K562 (cell line): ENCODE results near the gene CSNK1D. TPM values are rescaled to one million over a fixed set of nuclear protein-coding genes. Genes with fewer than 3 reads are reported as not detected.

ENCODE experiments used
- ATAC-seq: fragments of 200-7000 bp; cut with Tn5 transposase; 3 replicates; pipeline ENCODE4 v1.9.1; 2020; ENCODE audit warnings: moderate library complexity
- BruUV-seq: library from RNA; stranded (reverse); fragments of 400-500 nt; replicated peaks from 2 replicates; lab custom pipeline; 2021; lab: Mats Ljungman, UMichigan
- CTCF ChIA-PET: fragments of 300-600 bp; formaldehyde crosslinking; extraction: SDS; loops from one replicate; lab custom pipeline; 2021; ENCODE audit warnings: low intra/inter-chr PET ratio; lab: Yijun Ruan, JAX
- POLR2A ChIA-PET: fragments of 300-600, 350-650 bp; sonication (Branson Sonifier 250); formaldehyde crosslinking; extraction: SDS; loops from one replicate; lab custom pipeline; 2021; ENCODE audit warnings: antibody characterized with exemption, inconsistent platforms; lab: Yijun Ruan, JAX
- DNase-seq, 4 experiments: peaks; one replicate each; pipeline versions ENCODE4 v3.0.0 to v3.0.0-alpha.2; 2011 to 2018; ENCODE audit warnings: low spot score in 3 of 4, mixed read lengths in 3 of 4; ENCODE audit errors: extremely low read depth in 1 of 4
- FAIRE-seq: peaks from 2 replicates; lab custom pipeline; 2011; peaks lifted over from hg19 to GRCh38; lab: Jason Lieb, UNC
- H2AFZ ChIP-seq: 2 replicates; pipeline ENCODE4 v1.6.0; 2011; ENCODE audit warnings: low read depth, low read length, control low read depth, inconsistent platforms
- H3K27ac ChIP-seq: fragments of 200-600 bp; 3 replicates; pipeline ENCODE4 v1.8.0; 2011; ENCODE audit warnings: low read depth, mild to moderate bottlenecking, control low read depth, inconsistent platforms, low read length, moderate library complexity, mixed read lengths; ENCODE audit errors: extremely low read depth
- H3K27me3 ChIP-seq, 2 experiments: fragments of 300-600 bp in 1 of 2; 2 replicates in 1 of 2; 3 replicates in 1 of 2; pipeline versions ENCODE4 v1.6.0 to v1.8.0; 2011; ENCODE audit warnings: inconsistent platforms in 2 of 2, low read length in 2 of 2, mild to moderate bottlenecking in 1 of 2, mixed read lengths in 1 of 2, moderate library complexity in 1 of 2; ENCODE audit not compliant: control insufficient read depth in 2 of 2, insufficient read depth in 2 of 2
- H3K36me3 ChIP-seq: fragments of 300-600 bp; 3 replicates; pipeline ENCODE4 v1.8.0; 2011; ENCODE audit warnings: mild to moderate bottlenecking, low read length, inconsistent platforms; ENCODE audit not compliant: control insufficient read depth, insufficient read depth
- H3K4me1 ChIP-seq, 2 experiments: fragments of 200-600 bp in 1 of 2; replicated peaks in 1 of 2; 2 replicates in 1 of 2; 3 replicates in 1 of 2; pipeline versions ENCODE4 v1.5.1 to v1.8.0; 2011; ENCODE audit warnings: inconsistent platforms in 2 of 2, low read length in 2 of 2, mild to moderate bottlenecking in 1 of 2, mixed read lengths in 1 of 2, moderate library complexity in 1 of 2; ENCODE audit not compliant: control insufficient read depth in 2 of 2, insufficient read depth in 2 of 2
- H3K4me2 ChIP-seq: 2 replicates; pipeline ENCODE4 v1.6.1; 2011; ENCODE audit warnings: low read length, control low read depth, inconsistent platforms, mixed read lengths; ENCODE audit not compliant: insufficient read depth
- H3K4me3 ChIP-seq: fragments of 200-600 bp; sonication (generic), shearing (Covaris generic); 2 replicates; pipeline ENCODE4 v1.5.1; 2016; ENCODE audit warnings: control low read depth, inconsistent platforms
- H3K79me2 ChIP-seq: fragments of 200-600 bp; 3 replicates; pipeline ENCODE4 v1.8.0; 2011; ENCODE audit warnings: low read length, inconsistent platforms; ENCODE audit not compliant: control insufficient read depth, insufficient read depth
- H3K9ac ChIP-seq, 2 experiments: 2 replicates each; pipeline versions ENCODE4 v1.6.0 to v1.6.1; 2011; ENCODE audit warnings: low read depth in 2 of 2, low read length in 2 of 2, control low read depth in 1 of 2, inconsistent platforms in 1 of 2, mild to moderate bottlenecking in 1 of 2, mixed read lengths in 1 of 2; ENCODE audit not compliant: insufficient read depth in 1 of 2
- H3K9me1 ChIP-seq: one replicate; pipeline ENCODE4 v1.6.0; 2011; ENCODE audit warnings: inconsistent platforms, mild to moderate bottlenecking, low read length, moderate library complexity; ENCODE audit not compliant: control insufficient read depth, insufficient read depth
- H3K9me3 ChIP-seq: replicated peaks from 2 replicates; pipeline ENCODE4 v1.5.1; 2011; ENCODE audit warnings: low read depth, low read length, inconsistent platforms; ENCODE audit not compliant: control insufficient read depth, insufficient read depth
- H4K20me1 ChIP-seq: replicated peaks from 2 replicates; pipeline ENCODE4 v1.6.1; 2011; ENCODE audit warnings: low read length, inconsistent platforms, mixed read lengths; ENCODE audit not compliant: control insufficient read depth, insufficient read depth
- CBX8 ChIP-seq: fragments of 200-600 bp; sonication (generic); IDR thresholded peaks from 2 replicates; pipeline ENCODE4 v1.6.1; 2012; ENCODE audit warnings: borderline replicate concordance, mixed run types, low read depth, mild to moderate bottlenecking, moderate library complexity, mixed read lengths, low read length, control low read depth, inconsistent platforms; ENCODE audit not compliant: poor library complexity, severe bottlenecking; ENCODE audit errors: extremely low read depth
- CSDE1 ChIP-seq, 2 experiments: fragments of 450-650 bp; IDR thresholded peaks; 2 replicates each; pipeline ENCODE4 v1.6.1; 2016; ENCODE audit warnings: mild to moderate bottlenecking in 1 of 2
- ESRRA ChIP-seq: fragments of 450-650 bp; IDR thresholded peaks from 2 replicates; pipeline ENCODE4 v1.6.1; 2014; ENCODE audit warnings: low read depth, mild to moderate bottlenecking, moderate library complexity, borderline replicate concordance
- ETS2 ChIP-seq: IDR thresholded peaks from 2 replicates; pipeline ENCODE4 v1.6.1; 2016; ENCODE audit warnings: borderline replicate concordance, missing genetic modification characterization, mild to moderate bottlenecking, moderate library complexity, missing compliant biosample characterization; ENCODE audit not compliant: poor library complexity, severe bottlenecking
- ETV1 ChIP-seq: fragments of 450-650 bp; conservative IDR thresholded peaks from 2 replicates; pipeline ENCODE4 v1.6.1; 2016; ENCODE audit warnings: missing genetic modification characterization, control low read depth, low read depth, missing compliant biosample characterization
- GATAD2A ChIP-seq: fragments of 450-650 bp; IDR thresholded peaks from 2 replicates; pipeline ENCODE4 v1.6.1; 2017
- IRF1 ChIP-seq: sonication (generic); formaldehyde crosslinking; IDR thresholded peaks from 2 replicates; pipeline ENCODE4 v1.8.0; 2022; ENCODE audit warnings: missing genetic modification reagents, mild to moderate bottlenecking, borderline replicate concordance
- SRSF1 ChIP-seq: fragments of 200-400 bp; formaldehyde crosslinking; IDR thresholded peaks from 2 replicates; pipeline ENCODE4 v1.6.1; 2017; ENCODE audit warnings: mild to moderate bottlenecking, low read depth, low read length, moderate library complexity
- TBP ChIP-seq: optimal IDR thresholded peaks from 2 replicates; pipeline ENCODE3; 2011; ENCODE audit warnings: low read depth, low read length, improper control_type of control experiment
- TOE1 ChIP-seq, 2 experiments: fragments of 450-650 bp in 1 of 2; sonication (generic) in 1 of 2; formaldehyde crosslinking in 1 of 2; IDR thresholded peaks; 2 replicates each; pipeline versions ENCODE4 v1.7.1 to v1.8.0; 2016 to 2022; ENCODE audit warnings: borderline replicate concordance in 2 of 2, mild to moderate bottlenecking in 2 of 2, antibody characterized with exemption in 1 of 2, inconsistent platforms in 1 of 2, low read depth in 1 of 2, missing genetic modification reagents in 1 of 2, moderate library complexity in 1 of 2
- ZBTB17 ChIP-seq: fragments of 450-650 bp; formaldehyde crosslinking; IDR thresholded peaks from 2 replicates; pipeline ENCODE4 v1.4.0; 2020; ENCODE audit warnings: mild to moderate bottlenecking
- ZNF174 ChIP-seq: fragments of 250-450 bp; sonication (Bioruptor Pico); IDR thresholded peaks from 2 replicates; pipeline ENCODE4 v1.4.0; 2020; ENCODE audit warnings: mild to moderate bottlenecking
- ZNF398 ChIP-seq: fragments of 250-450 bp; sonication (Bioruptor Pico); IDR thresholded peaks from 2 replicates; pipeline ENCODE4 v1.8.0; 2021; ENCODE audit warnings: moderate library complexity, mild to moderate bottlenecking, inconsistent platforms
- WGBS: fragments of 100-300 bp; shearing (Covaris generic); methylation state at CpG from one replicate; pipeline ENCODE4 v1.1.6; 2016; ENCODE audit warnings: low coverage, mixed read lengths; ENCODE audit not compliant: insufficient coverage; ENCODE audit errors: missing lambda C conversion rate; 5-methylcytosine and 5-hydroxymethylcytosine counted together
- in situ Hi-C: fragments of 300-500 bp; cut with MboI; formaldehyde crosslinking; loops from 4 replicates; pipeline ENCODE4 v1.15.0; 2018; ENCODE audit warnings: inconsistent platforms, mixed read lengths
- intact Hi-C: fragments of 100-400 bp; cut with micrococcal nuclease; formaldehyde crosslinking; loops from 2 replicates; pipeline ENCODE4 v1.14.2; 2022
- polyA plus RNA-seq, 8 experiments: library from polyadenylated mRNA; depleted of rRNA in 4 of 8; stranded (reverse) in 5 of 8; unstranded in 3 of 8; fragments of >200 nt; fragmentation: Nextera tagmentation in 2 of 8; fragmentation: Illumina TruSeq in 1 of 8; extraction: Ambion mirVana in 2 of 8; extraction: Trizol in 1 of 8; gene quantifications; 2 replicates each; pipeline versions ENCODE4 v1.2.1 to v1.2.3, GENCODE V29; 2011 to 2014; ENCODE audit warnings: inconsistent platforms in 1 of 8, missing spikeins in 1 of 8
- total RNA-seq, 7 experiments: library from RNA; depleted of rRNA in 6 of 7; stranded (reverse); fragments of >200 nt in 6 of 7; fragmentation: Illumina TruSeq in 2 of 7; extraction: Trizol in 2 of 7; gene quantifications; 2 replicates each; pipeline versions ENCODE4 v1.2.1 to v1.2.3, GENCODE V29; 2011 to 2021; ENCODE audit warnings: low replicate concordance in 1 of 7
- TF ChIP-seq, protein P1 (sequence below): fragments of 450-650 bp; formaldehyde crosslinking; IDR thresholded peaks from 2 replicates; pipeline ENCODE4 v1.4.0; 2020; ENCODE audit warnings: mild to moderate bottlenecking, moderate library complexity

The CSNK1D gene
- total and polyA plus RNA-seq, 9 of the 15 experiments (the other 6 are each of a cell fraction or from before 2014, with no cell fraction given) = 6.5 to 133 (median 41.3) TPM

- BruUV-seq = no TSS peak
- Histone ChIP-seq H3K4me1 (peaks cover 63 to 77% of the 10 kb centered on the region in 2 experiments), H3K36me3 (no peaks in the 10 kb centered on the region; the same call in 2 of the 3 replicates), H3K79me2 (peaks cover 13% of the 10 kb centered on the region; the same call in 2 of the 3 replicates), H3K9me1 (no peaks in the 10 kb centered on the region), H3K9ac (peak overlapping the region; percentile 48 to 89), H3K4me3 (peak overlapping the region; percentile 26; the same call in 1 of the 2 replicates), H2AFZ (peak overlapping the region; percentile 96), H3K9me3 (no peaks in the 10 kb centered on the region), H4K20me1 (no peaks in the 10 kb centered on the region), H3K4me2 (peak overlapping the region; percentile 79), H3K27me3 (no peaks in the 10 kb centered on the region), H3K27ac (peak overlapping the region; percentile 67)
- intact Hi-C loops (no loop called here), in situ Hi-C loops (no loop called here)
- peak; percentile 75 to 88 (median 81) for DNase-seq
- 18% methylated on average over 36 of the region's 36 CpGs for WGBS
- peak; percentile 82 for FAIRE-seq
- ATAC-seq = peak; percentile 78
- ChIA-PET CTCF (no interaction called here), POLR2A (interaction anchor here (0.9 to 1.5 kb wide), 2 partner anchors 29 to 59 kb away, joined by 3 read pairs; no protein-coding TSS in a partner anchor)
- TF ChIP-seq IRF1 (CRISPR knock-in tag) (no peak), TOE1 (IDR thresholded peaks at IDR 0.05; ENCODE audit: borderline replicate concordance) (peak; percentile 37; the same call in 1 of the 2 replicates), TOE1 (CRISPR knock-in tag; IDR thresholded peaks at IDR 0.05; ENCODE audit: borderline replicate concordance, low read depth) (no peak), ZNF174 (CRISPR knock-in tag) (no peak), ETS2 (tag) (no peak), GATAD2A (peak; percentile 75; the same call in 1 of the 2 replicates), SRSF1 (no peak), ZNF398 (no peak), CBX8 (no peak), ZBTB17 (CRISPR knock-in tag) (peak; percentile 76), ESRRA (no peak; the same call in 1 of the 2 replicates), ETV1 (peak; percentile 53), CSDE1 (IDR thresholded peaks at IDR 0.05) (no peak), TBP (peak; percentile 12)
- TF ChIP-seq, protein P1, sequence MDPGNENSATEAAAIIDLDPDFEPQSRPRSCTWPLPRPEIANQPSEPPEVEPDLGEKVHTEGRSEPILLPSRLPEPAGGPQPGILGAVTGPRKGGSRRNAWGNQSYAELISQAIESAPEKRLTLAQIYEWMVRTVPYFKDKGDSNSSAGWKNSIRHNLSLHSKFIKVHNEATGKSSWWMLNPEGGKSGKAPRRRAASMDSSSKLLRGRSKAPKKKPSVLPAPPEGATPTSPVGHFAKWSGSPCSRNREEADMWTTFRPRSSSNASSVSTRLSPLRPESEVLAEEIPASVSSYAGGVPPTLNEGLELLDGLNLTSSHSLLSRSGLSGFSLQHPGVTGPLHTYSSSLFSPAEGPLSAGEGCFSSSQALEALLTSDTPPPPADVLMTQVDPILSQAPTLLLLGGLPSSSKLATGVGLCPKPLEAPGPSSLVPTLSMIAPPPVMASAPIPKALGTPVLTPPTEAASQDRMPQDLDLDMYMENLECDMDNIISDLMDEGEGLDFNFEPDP = no peak
These were observed 24.4 kb upstream of the CSNK1D start for GRCh38 chr17:82297714-82298537.
